IMR-90 (cell line): Measurements from ENCODE around the gene USP7.

Experiments used
- POLR2A ChIP-seq: IDR thresholded peaks from 2 replicates; pipeline ENCODE4 v1.6.1; 2012; ENCODE audit warnings: mild to moderate bottlenecking, low read depth, low read length
- TF ChIP-seq, protein P1 (sequence below): conservative IDR thresholded peaks from 2 replicates; pipeline ENCODE4 v1.5.1; 2012; ENCODE audit warnings: mild to moderate bottlenecking, low read depth, low read length, improper control_type of control experiment

- TF ChIP-seq, protein P1, sequence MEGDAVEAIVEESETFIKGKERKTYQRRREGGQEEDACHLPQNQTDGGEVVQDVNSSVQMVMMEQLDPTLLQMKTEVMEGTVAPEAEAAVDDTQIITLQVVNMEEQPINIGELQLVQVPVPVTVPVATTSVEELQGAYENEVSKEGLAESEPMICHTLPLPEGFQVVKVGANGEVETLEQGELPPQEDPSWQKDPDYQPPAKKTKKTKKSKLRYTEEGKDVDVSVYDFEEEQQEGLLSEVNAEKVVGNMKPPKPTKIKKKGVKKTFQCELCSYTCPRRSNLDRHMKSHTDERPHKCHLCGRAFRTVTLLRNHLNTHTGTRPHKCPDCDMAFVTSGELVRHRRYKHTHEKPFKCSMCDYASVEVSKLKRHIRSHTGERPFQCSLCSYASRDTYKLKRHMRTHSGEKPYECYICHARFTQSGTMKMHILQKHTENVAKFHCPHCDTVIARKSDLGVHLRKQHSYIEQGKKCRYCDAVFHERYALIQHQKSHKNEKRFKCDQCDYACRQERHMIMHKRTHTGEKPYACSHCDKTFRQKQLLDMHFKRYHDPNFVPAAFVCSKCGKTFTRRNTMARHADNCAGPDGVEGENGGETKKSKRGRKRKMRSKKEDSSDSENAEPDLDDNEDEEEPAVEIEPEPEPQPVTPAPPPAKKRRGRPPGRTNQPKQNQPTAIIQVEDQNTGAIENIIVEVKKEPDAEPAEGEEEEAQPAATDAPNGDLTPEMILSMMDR, result 0 out of 2 replicates have a peak, but pooled peaks have one; percentile 14
- no peak for TF ChIP-seq POLR2A
Measured at GRCh38 chr16:8872967-8873865, 90.5 kb downstream of the USP7 start.
